Stomach (tissue), 4 donors: Measurements from ENCODE around the gene HOXD3.

ENCODE experiments used
- CTCF ChIP-seq, 7 experiments: fragments of 450-650 bp in 4 of 7; fragments of 200-600 bp in 3 of 7; sonication (generic) in 3 of 7; IDR thresholded peaks; one replicate each; pipeline ENCODE4 v1.5.1; 2016 to 2019; ENCODE audit warnings: antibody characterized with exemption in 7 of 7, control low read depth in 2 of 7, mild to moderate bottlenecking in 1 of 7
- EP300 ChIP-seq: sonication (generic); formaldehyde crosslinking; IDR thresholded peaks from one replicate; pipeline ENCODE4 v1.6.1; 2017; ENCODE audit warnings: antibody characterized with exemption
- POLR2A ChIP-seq, 4 donors: fragments of 450-650 bp; IDR thresholded peaks; one replicate each; pipeline ENCODE4 v1.6.1; 2016; ENCODE audit warnings: antibody characterized with exemption in 4 of 4, control low read depth in 2 of 4, mild to moderate bottlenecking in 1 of 4, moderate library complexity in 1 of 4
- POLR2AphosphoS5 ChIP-seq, 3 donors: sonication (generic); formaldehyde crosslinking; IDR thresholded peaks; one replicate each; pipeline ENCODE4 v1.6.1; 2016; ENCODE audit warnings: antibody characterized with exemption in 3 of 3

GRCh38 chr2:176154576-176155252 lies 2.4 kb upstream of the HOXD3 start:
- TF ChIP-seq CTCF (IDR thresholded peaks at IDR 0.05) (no peak), POLR2AphosphoS5 (IDR thresholded peaks at IDR 0.05) (no peak), POLR2A (IDR thresholded peaks at IDR 0.05) (no peak), EP300 (no peak)
